Stimulated activated CD4-positive, alpha-beta T cell treated with anti-CD3 and anti-CD28 coated beads, Interleukin-1b, Interleukin-23, amount 100 ng/mL, for 1 hour (primary cell): ENCODE results near the gene MRPS24.
"Not testable (repeated sequence)": the region's sequence is repeated elsewhere in the genome, so short reads cannot be mapped to it uniquely, and the experiment has no call there.

ENCODE experiments used
- DNase-seq, 2 donors: peaks; one replicate each; pipeline ENCODE4 v3.0.0-alpha.2; 2020; ENCODE audit warnings: low read depth in 2 of 2

MRPS24 gene

GRCh38 chr7:43838201-43838658 is 31.1 kb downstream of the MRPS24 start:
- DNase-seq, result no peak

DNA sequence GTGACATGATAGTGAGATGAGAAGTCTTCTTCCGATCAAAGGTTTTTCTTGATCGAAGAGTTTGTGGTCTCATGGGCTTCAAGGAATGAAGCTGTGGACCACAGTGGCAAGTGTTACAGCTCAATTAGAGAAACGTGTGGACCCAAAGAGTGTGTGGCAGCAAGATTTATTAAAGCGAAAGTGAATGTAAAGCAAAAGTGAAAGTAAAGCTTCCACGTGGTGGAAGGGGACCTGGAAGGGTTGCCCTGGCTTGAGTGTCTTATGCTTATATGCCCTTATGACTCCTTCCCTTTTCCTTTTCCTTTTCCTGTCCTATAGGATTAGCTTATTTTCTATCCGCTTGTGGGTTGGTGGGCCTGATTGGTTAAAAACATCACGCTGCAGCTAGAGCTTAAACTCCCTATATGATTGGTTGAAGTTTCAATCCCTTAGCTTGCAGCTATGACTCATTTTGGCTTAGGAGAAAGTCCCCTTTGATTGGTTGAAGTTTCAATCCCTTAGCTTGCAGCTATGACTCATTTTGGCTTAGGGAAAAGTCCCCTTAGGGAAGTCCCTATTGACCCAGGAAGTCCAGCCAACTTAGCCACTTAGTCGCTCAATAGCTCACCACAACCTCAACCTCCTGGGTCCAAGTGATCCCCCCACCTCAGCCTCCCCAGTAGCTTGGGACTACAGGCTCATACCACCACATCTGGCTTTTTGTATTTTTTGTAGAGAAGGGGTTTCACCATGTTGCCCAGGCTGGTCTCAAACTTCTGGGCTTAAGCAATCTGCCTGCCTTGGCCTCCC is 34.7 kb downstream of the MRPS24 start:
- DNase-seq, result peak in 1 of 2 donors; percentile 12

DNA sequence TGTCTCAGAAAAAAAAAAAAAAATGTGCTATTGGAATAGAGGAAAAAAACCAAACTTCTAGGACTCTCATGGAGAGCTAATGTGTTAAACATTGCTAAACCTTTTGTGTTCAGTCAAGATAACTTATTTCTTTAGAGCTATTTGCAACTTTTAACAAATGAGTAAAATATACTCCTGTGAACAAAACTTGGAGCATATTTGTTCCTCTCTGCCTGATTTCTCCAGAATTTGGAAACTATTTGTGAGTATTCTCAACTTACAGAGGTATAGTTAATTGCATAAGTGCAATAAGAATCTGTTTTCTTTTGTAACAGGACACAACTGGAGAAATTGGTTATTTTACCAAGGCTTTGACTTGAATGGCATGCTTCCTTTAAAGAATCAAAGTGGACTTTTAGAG is 38.4 kb downstream of the MRPS24 start:
- DNase-seq, result not testable (repeated sequence)

GRCh38 chr7:43825391-43825808 is 43.9 kb downstream of the MRPS24 start:
- no peak for DNase-seq

GRCh38 chr7:43824963-43825362 is 44.4 kb downstream of the MRPS24 start:
- DNase-seq, result no peak

DNA sequence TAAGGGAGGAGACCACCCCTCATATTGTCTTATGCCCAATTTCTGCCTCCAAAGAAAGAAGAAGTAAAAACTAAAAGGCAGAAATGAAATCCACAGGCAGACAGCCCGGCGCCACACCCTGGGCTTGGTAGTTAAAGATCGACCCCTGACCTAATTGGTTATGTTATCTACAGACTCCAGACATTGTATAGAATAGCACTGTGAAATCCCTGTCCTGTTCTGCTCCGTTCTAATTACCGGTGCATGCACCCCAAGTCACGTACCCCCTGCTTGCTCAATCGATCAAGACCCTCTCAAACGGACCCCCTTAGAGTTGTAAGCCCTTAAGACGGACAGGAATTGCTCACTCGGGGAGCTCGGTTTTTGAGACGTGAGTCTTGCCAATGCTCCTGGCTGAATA is 44.8 kb downstream of the MRPS24 start:
- DNase-seq, result not testable (repeated sequence)

- DNase-seq, result no peak
Measured at GRCh38 chr7:43823941-43824340, 45.4 kb downstream of the MRPS24 start.

- not testable (repeated sequence) for DNase-seq
Measured at GRCh38 chr7:43823425-43823824, 45.9 kb downstream of the MRPS24 start.
